NCI-H510A (cell line): ENCODE data around the gene PTP4A1.
"Not testable (repeated sequence)": the region's sequence is repeated elsewhere in the genome, so short reads cannot be mapped to it uniquely, and the experiment has no call there.

Experiments used
- DNase-seq: peaks from one replicate; lab custom pipeline; 2025; lab: John Stamatoyannopoulos, UW

Gene PTP4A1

GRCh38 chr6:63572044-63572746, at the start of gene PTP4A1, which contains the start of gene LOC128125822:
Gene PTP4A1 (plus strand): TSS chr6:63572480. CDS start chr6:63576881, 4,401 bp downstream.
Gene LOC128125822 (plus strand): TSS chr6:63572480.
- DNase-seq, result peak; percentile 93

- DNase-seq, result not testable (repeated sequence)
These were observed 49.4 kb upstream of the PTP4A1 start for GRCh38 chr6:63522911-63523287.

GRCh38 chr6:63523630-63524029, 48.6 kb upstream of the PTP4A1 start:
- DNase-seq, result no peak

GRCh38 chr6:63525186-63525878, 46.9 kb upstream of the PTP4A1 start:
- no peak for DNase-seq

GRCh38 chr6:63526931-63527330, 45.3 kb upstream of the PTP4A1 start:
- no peak for DNase-seq

GRCh38 chr6:63527658-63528514, 44.4 kb upstream of the PTP4A1 start:
- no peak for DNase-seq

GRCh38 chr6:63529498-63529897, 42.8 kb upstream of the PTP4A1 start:
- no peak for DNase-seq

- no peak for DNase-seq
These were observed 42.1 kb upstream of the PTP4A1 start for GRCh38 chr6:63530182-63530581.

GRCh38 chr6:63530991-63531390, 41.3 kb upstream of the PTP4A1 start:
- no peak for DNase-seq

GRCh38 chr6:63533026-63533425, 39.3 kb upstream of the PTP4A1 start:
- no peak for DNase-seq

GRCh38 chr6:63533952-63534351, 38.3 kb upstream of the PTP4A1 start:
- DNase-seq, result no peak

GRCh38 chr6:63537201-63537958, 34.9 kb upstream of the PTP4A1 start:
- no peak for DNase-seq

GRCh38 chr6:63537959-63538300, 34.4 kb upstream of the PTP4A1 start:
- DNase-seq, result no peak

GRCh38 chr6:63538550-63538949, 33.7 kb upstream of the PTP4A1 start:
- no peak for DNase-seq

- DNase-seq, result no peak
These were observed 29.3 kb upstream of the PTP4A1 start for GRCh38 chr6:63543001-63543400.

GRCh38 chr6:63543982-63544381, 28.3 kb upstream of the PTP4A1 start:
- no peak for DNase-seq

GRCh38 chr6:63546236-63546635, 26.0 kb upstream of the PTP4A1 start:
- DNase-seq, result no peak

- no peak for DNase-seq
These were observed 25.6 kb upstream of the PTP4A1 start for GRCh38 chr6:63546697-63547096.

GRCh38 chr6:63549076-63549475, 23.2 kb upstream of the PTP4A1 start:
- DNase-seq, result no peak

GRCh38 chr6:63553208-63553607, 19.1 kb upstream of the PTP4A1 start:
- no peak for DNase-seq

GRCh38 chr6:63553900-63554299, 18.4 kb upstream of the PTP4A1 start:
- no peak for DNase-seq

GRCh38 chr6:63554782-63555181, 17.5 kb upstream of the PTP4A1 start:
- DNase-seq, result no peak
